ENCODE results near the gene FSTL4. TPM values are rescaled to one million over a fixed set of nuclear protein-coding genes. Genes with fewer than 3 reads are reported as not detected.
"Not testable (repeated sequence)": the region's sequence is repeated elsewhere in the genome, so short reads cannot be mapped to it uniquely, and the experiment has no call there.

FSTL4 gene
- total RNA-seq, 1 donor from 2014 or later, result 14.3 TPM

GRCh38 chr5:133222040-133222439 lies 390.3 kb downstream of the FSTL4 start:
- Mint-ChIP-seq H3K27me3 (ENCODE audit: low read depth) (no peaks in the 10 kb centered on the region), H3K9me3 (peaks cover 3% of the 10 kb centered on the region), H3K4me3 (no peak overlapping the region), H3K4me1 (peaks cover 10% of the 10 kb centered on the region), H3K36me3 (peaks cover 3% of the 10 kb centered on the region), H3K27ac (no peak overlapping the region)
- TF ChIP-seq, protein P1, sequence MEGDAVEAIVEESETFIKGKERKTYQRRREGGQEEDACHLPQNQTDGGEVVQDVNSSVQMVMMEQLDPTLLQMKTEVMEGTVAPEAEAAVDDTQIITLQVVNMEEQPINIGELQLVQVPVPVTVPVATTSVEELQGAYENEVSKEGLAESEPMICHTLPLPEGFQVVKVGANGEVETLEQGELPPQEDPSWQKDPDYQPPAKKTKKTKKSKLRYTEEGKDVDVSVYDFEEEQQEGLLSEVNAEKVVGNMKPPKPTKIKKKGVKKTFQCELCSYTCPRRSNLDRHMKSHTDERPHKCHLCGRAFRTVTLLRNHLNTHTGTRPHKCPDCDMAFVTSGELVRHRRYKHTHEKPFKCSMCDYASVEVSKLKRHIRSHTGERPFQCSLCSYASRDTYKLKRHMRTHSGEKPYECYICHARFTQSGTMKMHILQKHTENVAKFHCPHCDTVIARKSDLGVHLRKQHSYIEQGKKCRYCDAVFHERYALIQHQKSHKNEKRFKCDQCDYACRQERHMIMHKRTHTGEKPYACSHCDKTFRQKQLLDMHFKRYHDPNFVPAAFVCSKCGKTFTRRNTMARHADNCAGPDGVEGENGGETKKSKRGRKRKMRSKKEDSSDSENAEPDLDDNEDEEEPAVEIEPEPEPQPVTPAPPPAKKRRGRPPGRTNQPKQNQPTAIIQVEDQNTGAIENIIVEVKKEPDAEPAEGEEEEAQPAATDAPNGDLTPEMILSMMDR (IDR thresholded peaks at IDR 0.05; ENCODE audit: unreplicated experiment), result no peak
- no peak for DNase-seq (ENCODE audit: low spot score in 2 of 2, unreplicated experiment in 2 of 2)

GRCh38 chr5:133220851-133221674 lies 391.3 kb downstream of the FSTL4 start:
- no peak for DNase-seq (ENCODE audit: low spot score in 2 of 2, unreplicated experiment in 2 of 2)
- Mint-ChIP-seq H3K36me3 (peaks cover 6% of the 10 kb centered on the region), H3K4me3 (no peak overlapping the region), H3K4me1 (peaks cover 5% of the 10 kb centered on the region), H3K27ac (no peak overlapping the region), H3K9me3 (peaks cover 3% of the 10 kb centered on the region), H3K27me3 (ENCODE audit: low read depth) (no peaks in the 10 kb centered on the region)
- TF ChIP-seq, protein P1 (IDR thresholded peaks at IDR 0.05; ENCODE audit: unreplicated experiment), result no peak

- Mint-ChIP-seq H3K4me1 (peaks cover 5% of the 10 kb centered on the region), H3K4me3 (no peak overlapping the region), H3K36me3 (peaks cover 6% of the 10 kb centered on the region), H3K27ac (no peak overlapping the region), H3K9me3 (peaks cover 3% of the 10 kb centered on the region), H3K27me3 (ENCODE audit: low read depth) (no peaks in the 10 kb centered on the region)
- DNase-seq (ENCODE audit: low spot score in 2 of 2, unreplicated experiment in 2 of 2), result no peak
- TF ChIP-seq, protein P1 (IDR thresholded peaks at IDR 0.05; ENCODE audit: unreplicated experiment), result no peak
These were observed 393.0 kb downstream of the FSTL4 start for GRCh38 chr5:133219296-133219695.

DNA sequence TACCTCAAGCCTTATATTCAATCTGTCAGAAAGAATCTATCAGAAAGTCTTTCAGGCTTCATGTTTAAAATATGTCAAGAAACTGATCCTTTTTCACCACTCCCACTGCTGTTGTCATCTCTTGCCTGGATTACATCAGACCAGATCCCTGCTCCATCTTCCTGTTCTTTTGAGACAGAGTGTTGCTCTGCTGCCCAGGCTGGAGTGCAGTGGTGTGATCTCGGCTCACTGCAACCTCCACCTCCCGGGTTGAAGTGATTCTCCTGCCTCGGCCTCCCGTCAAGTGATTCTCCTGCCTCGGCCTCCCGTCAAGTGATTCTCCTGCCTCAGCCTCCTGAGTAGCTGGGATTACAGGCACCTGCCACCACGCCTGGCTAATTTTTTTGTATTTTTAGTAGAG lies 396.2 kb downstream of the FSTL4 start:
- not testable (repeated sequence) for H3K27me3 Mint-ChIP-seq (ENCODE audit: low read depth); H3K4me3 Mint-ChIP-seq; DNase-seq (ENCODE audit: low spot score in 2 of 2, unreplicated experiment in 2 of 2); H3K4me1 Mint-ChIP-seq; H3K9me3 Mint-ChIP-seq; H3K27ac Mint-ChIP-seq; H3K36me3 Mint-ChIP-seq

- Mint-ChIP-seq H3K27me3 (ENCODE audit: low read depth) (no peaks in the 10 kb centered on the region), H3K4me1 (no peaks in the 10 kb centered on the region), H3K9me3 (peaks cover 3% of the 10 kb centered on the region), H3K27ac (no peak overlapping the region), H3K36me3 (peaks cover 6% of the 10 kb centered on the region), H3K4me3 (no peak overlapping the region)
- TF ChIP-seq, protein P1 (IDR thresholded peaks at IDR 0.05; ENCODE audit: unreplicated experiment), result no peak
- no peak for DNase-seq (ENCODE audit: low spot score in 2 of 2, unreplicated experiment in 2 of 2)
These were observed 398.1 kb downstream of the FSTL4 start for GRCh38 chr5:133214153-133214820.

GRCh38 chr5:133205649-133206048 lies 406.7 kb downstream of the FSTL4 start:
- peaks cover 6% of the 10 kb centered on the region for H3K4me1 Mint-ChIP-seq
- peaks cover 5% of the 10 kb centered on the region for H3K36me3 Mint-ChIP-seq
- no peaks in the 10 kb centered on the region for H3K9me3 Mint-ChIP-seq
- DNase-seq (ENCODE audit: low spot score in 2 of 2, unreplicated experiment in 2 of 2), result no peak
- no peak overlapping the region for H3K4me3 Mint-ChIP-seq
- H3K27ac Mint-ChIP-seq, result no peak overlapping the region
- TF ChIP-seq, protein P1 (IDR thresholded peaks at IDR 0.05; ENCODE audit: unreplicated experiment), result no peak
- peaks cover 3% of the 10 kb centered on the region for H3K27me3 Mint-ChIP-seq (ENCODE audit: low read depth)
